Chondrocyte (in vitro differentiated cells): Measurements from ENCODE around the gene ZNF438. TPM values are rescaled to one million over a fixed set of nuclear protein-coding genes. Genes with fewer than 3 reads are reported as not detected.

Experiments used
- DNase-seq: peaks from one replicate; pipeline ENCODE4 v3.0.0; 2021; ENCODE audit warnings: mixed read lengths, low spot score
- H3K27ac Mint-ChIP-seq: one replicate; pipeline ENCODE4 v1.8.0; 2021; ENCODE audit warnings: mild to moderate bottlenecking, moderate library complexity, mixed read lengths; ENCODE audit not compliant: unreplicated experiment
- H3K27me3 Mint-ChIP-seq: 2 replicates; pipeline ENCODE4 v1.8.0; 2021; ENCODE audit warnings: low read depth, mixed read lengths
- H3K36me3 Mint-ChIP-seq: 2 replicates; pipeline ENCODE4 v1.8.0; 2021; ENCODE audit warnings: low read depth, mixed read lengths
- H3K4me1 Mint-ChIP-seq: 2 replicates; pipeline ENCODE4 v1.8.0; 2021; ENCODE audit warnings: low read depth, mild to moderate bottlenecking, mixed read lengths
- H3K4me3 Mint-ChIP-seq: one replicate; pipeline ENCODE4 v1.8.0; 2021; ENCODE audit warnings: mild to moderate bottlenecking, moderate library complexity, mixed read lengths; ENCODE audit not compliant: unreplicated experiment
- H3K9me3 Mint-ChIP-seq: 2 replicates; pipeline ENCODE4 v1.8.0; 2021; ENCODE audit warnings: low read depth, mixed read lengths
- CTCF ChIP-seq: fragments of 200-600 bp; sonication (generic); IDR thresholded peaks from 2 replicates; pipeline ENCODE4 v1.5.0; 2021; ENCODE audit warnings: antibody characterized with exemption, mild to moderate bottlenecking, moderate library complexity
- total RNA-seq: library from RNA; stranded (reverse); gene quantifications from 3 replicates; pipeline ENCODE4 v1.2.1, GENCODE V29; 2021

The ZNF438 gene
- total RNA-seq, 1 donor from 2014 or later: 4.9 TPM

- no peak for DNase-seq
- H3K4me1 Mint-ChIP-seq: no peaks in the 10 kb centered on the region
- no peak overlapping the region for H3K27ac Mint-ChIP-seq
- H3K9me3 Mint-ChIP-seq: no peaks in the 10 kb centered on the region
- TF ChIP-seq CTCF: no peak
- H3K36me3 Mint-ChIP-seq: no peaks in the 10 kb centered on the region
- H3K4me3 Mint-ChIP-seq: no peak overlapping the region
- no peaks in the 10 kb centered on the region for H3K27me3 Mint-ChIP-seq
These were observed 166.3 kb downstream of the ZNF438 start for GRCh38 chr10:30865141-30865926.

- H3K36me3 Mint-ChIP-seq: no peaks in the 10 kb centered on the region
- H3K4me1 Mint-ChIP-seq: peaks cover 2% of the 10 kb centered on the region
- no peak overlapping the region for H3K4me3 Mint-ChIP-seq
- no peak overlapping the region for H3K27ac Mint-ChIP-seq
- no peak for DNase-seq
- no peaks in the 10 kb centered on the region for H3K9me3 Mint-ChIP-seq
- H3K27me3 Mint-ChIP-seq: no peaks in the 10 kb centered on the region
- TF ChIP-seq CTCF: no peak
These were observed 168.0 kb downstream of the ZNF438 start for GRCh38 chr10:30863516-30864210.

DNA sequence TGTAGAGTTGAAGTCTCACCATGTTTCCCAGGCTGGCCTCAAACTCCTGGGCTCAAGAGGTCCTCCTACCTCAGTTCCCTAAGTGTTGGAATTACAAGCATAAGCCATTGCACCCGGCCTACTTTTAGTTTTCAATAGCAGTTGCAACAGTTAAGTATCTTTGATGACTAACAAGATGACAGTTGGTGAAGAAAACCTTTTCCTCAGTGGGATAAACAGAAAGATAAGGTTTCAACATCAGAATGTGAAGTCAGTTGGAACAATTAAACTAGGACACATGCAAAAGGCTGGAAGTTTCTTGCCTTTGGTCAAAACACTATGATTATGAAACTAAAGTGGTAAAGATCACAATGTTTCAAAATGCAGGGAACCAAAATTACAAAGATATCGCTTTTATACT lies 169.2 kb downstream of the ZNF438 start:
- no peak for TF ChIP-seq CTCF
- Mint-ChIP-seq H3K4me1 (peaks cover 7% of the 10 kb centered on the region), H3K27ac (no peak overlapping the region), H3K4me3 (no peak overlapping the region), H3K27me3 (no peaks in the 10 kb centered on the region), H3K9me3 (no peaks in the 10 kb centered on the region), H3K36me3 (no peaks in the 10 kb centered on the region)
- no peak for DNase-seq

DNA sequence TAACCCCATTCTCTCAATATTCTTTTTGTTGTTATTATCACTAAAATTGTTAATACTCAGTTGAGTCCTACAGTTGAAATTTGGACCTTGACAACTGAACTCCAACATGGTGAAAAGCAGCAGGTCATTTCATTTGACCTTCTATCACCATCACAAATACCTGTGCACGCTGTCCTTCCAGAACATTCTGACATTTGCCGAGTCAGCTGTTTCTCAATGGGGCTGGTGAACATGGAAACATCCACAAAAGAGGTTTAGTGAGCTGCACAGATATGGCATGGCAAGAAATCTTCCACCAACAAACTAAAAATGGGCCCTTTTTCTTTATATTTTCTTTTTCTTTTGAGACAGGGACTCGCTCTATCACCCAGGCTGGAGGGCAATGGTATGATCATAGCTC lies 169.7 kb downstream of the ZNF438 start:
- peaks cover 7% of the 10 kb centered on the region for H3K4me1 Mint-ChIP-seq
- no peak overlapping the region for H3K27ac Mint-ChIP-seq
- no peaks in the 10 kb centered on the region for H3K27me3 Mint-ChIP-seq
- no peaks in the 10 kb centered on the region for H3K9me3 Mint-ChIP-seq
- DNase-seq: no peak
- no peaks in the 10 kb centered on the region for H3K36me3 Mint-ChIP-seq
- no peak overlapping the region for H3K4me3 Mint-ChIP-seq
- TF ChIP-seq CTCF: no peak

- H3K27me3 Mint-ChIP-seq: no peaks in the 10 kb centered on the region
- H3K36me3 Mint-ChIP-seq: no peaks in the 10 kb centered on the region
- H3K27ac Mint-ChIP-seq: no peak overlapping the region
- no peak overlapping the region for H3K4me3 Mint-ChIP-seq
- H3K9me3 Mint-ChIP-seq: no peaks in the 10 kb centered on the region
- no peak for DNase-seq
- peaks cover 7% of the 10 kb centered on the region for H3K4me1 Mint-ChIP-seq
- no peak for TF ChIP-seq CTCF
These were observed 170.4 kb downstream of the ZNF438 start for GRCh38 chr10:30861221-30861620.
